GM18951 (cell line): ENCODE data around the gene GM2A.

Source experiments
- POLR2A ChIP-seq: IDR thresholded peaks from 4 replicates; pipeline ENCODE4 v1.6.1; 2011; ENCODE audit warnings: mild to moderate bottlenecking; ENCODE audit not compliant: insufficient read length, insufficient read depth; ENCODE audit errors: extremely low read depth
- in situ Hi-C: fragments of 300-500 bp; cut with MboI; formaldehyde crosslinking; loops from one replicate; pipeline ENCODE4 v1.12.0; 2022; ENCODE audit warnings: low sequenced_read_pairs, mixed read lengths, inconsistent platforms; ENCODE audit not compliant: unreplicated experiment

The GM2A gene

GRCh38 chr5:151318850-151319732 is 66.1 kb downstream of the GM2A start:
- TF ChIP-seq POLR2A: no peak
- in situ Hi-C loops: no loop called here
